Measurements from ENCODE around the gene FGD4.
A peak's percentile ranks its signal among the peaks of the same experiment; 100 is the strongest.

The FGD4 gene

GRCh38 chr12:32615441-32615840 lies 216.1 kb downstream of the FGD4 start:
- no peak for DNase-seq

GRCh38 chr12:32617534-32617933 lies 218.2 kb downstream of the FGD4 start:
- DNase-seq: no peak

GRCh38 chr12:32618115-32618514 lies 218.8 kb downstream of the FGD4 start:
- no peak for DNase-seq

- DNase-seq: no peak
These were observed 228.6 kb downstream of the FGD4 start for GRCh38 chr12:32627976-32628375.

- DNase-seq: no peak
These were observed 242.0 kb downstream of the FGD4 start for GRCh38 chr12:32641287-32641901.

- DNase-seq: no peak
These were observed 245.1 kb downstream of the FGD4 start for GRCh38 chr12:32644431-32644830.

GRCh38 chr12:32647275-32647674 lies 247.9 kb downstream of the FGD4 start:
- DNase-seq: no peak

- DNase-seq: no peak
These were observed 251.2 kb downstream of the FGD4 start for GRCh38 chr12:32650508-32650907.

GRCh38 chr12:32651151-32651955 lies 252.0 kb downstream of the FGD4 start:
- no peak for DNase-seq

GRCh38 chr12:32651956-32652210 lies 252.5 kb downstream of the FGD4 start:
- DNase-seq: no peak

GRCh38 chr12:32659908-32660440 lies 260.6 kb downstream of the FGD4 start:
- no peak for DNase-seq

GRCh38 chr12:32661706-32662105 lies 262.3 kb downstream of the FGD4 start:
- no peak for DNase-seq

- no peak for DNase-seq
These were observed 263.3 kb downstream of the FGD4 start for GRCh38 chr12:32662665-32663064.

- DNase-seq: no peak
These were observed 266.7 kb downstream of the FGD4 start for GRCh38 chr12:32666018-32666417.

- DNase-seq: no peak
These were observed 270.2 kb downstream of the FGD4 start for GRCh38 chr12:32669584-32669983.

GRCh38 chr12:32671930-32672780 lies 272.8 kb downstream of the FGD4 start:
- DNase-seq: peak; percentile 7 to 72

- DNase-seq: peak; percentile 95 to 97
These were observed 279.9 kb downstream of the FGD4 start, which contains the start of gene DNM1L for GRCh38 chr12:32679091-32679919. Gene DNM1L, plus strand, starts transcription at chr12:32679301. Its CDS starts 63 bp downstream, at chr12:32679364.

- no peak for DNase-seq
These were observed 280.5 kb downstream of the FGD4 start for GRCh38 chr12:32679920-32680237.

GRCh38 chr12:32680787-32681186 lies 281.4 kb downstream of the FGD4 start:
- no peak for DNase-seq

GRCh38 chr12:32681272-32681671 lies 281.9 kb downstream of the FGD4 start:
- DNase-seq: no peak

GRCh38 chr12:32686340-32686739 lies 287.0 kb downstream of the FGD4 start:
- DNase-seq: no peak

GRCh38 chr12:32688786-32689185 lies 289.4 kb downstream of the FGD4 start:
- DNase-seq: no peak

GRCh38 chr12:32690927-32691326 lies 291.6 kb downstream of the FGD4 start:
- no peak for DNase-seq

Measured in SW 1271 (cell line).